NCI-H446 treated with DMSO at 0.1 percent for 48 hours (cell line): Measurements from ENCODE around the gene STXBP1.

Experiments
- DNase-seq: peaks from one replicate; lab custom pipeline; 2025; lab: John Stamatoyannopoulos, UW

STXBP1 gene

GRCh38 chr9:127735530-127736185 is 123.6 kb downstream of the STXBP1 start:
- no peak for DNase-seq

GRCh38 chr9:127738666-127739065 is 126.6 kb downstream of the STXBP1 start:
- no peak for DNase-seq

GRCh38 chr9:127739614-127740330 is 127.7 kb downstream of the STXBP1 start:
- no peak for DNase-seq

- DNase-seq: no peak
Measured at GRCh38 chr9:127741831-127742434, 129.9 kb downstream of the STXBP1 start.
